Esophagus muscularis mucosa (tissue), 4 donors: ENCODE results near the gene KLHDC2. TPM values are rescaled to one million over a fixed set of nuclear protein-coding genes. Genes with fewer than 3 reads are reported as not detected.
"Not testable (repeated sequence)": the region's sequence is repeated elsewhere in the genome, so short reads cannot be mapped to it uniquely, and the experiment has no call there.

ENCODE experiments used
- DNase-seq: peaks from one replicate; pipeline ENCODE4 v3.0.0-alpha.2; 2017; ENCODE audit errors: extremely low spot score
- H3K27ac ChIP-seq, 4 donors: fragments of 200-600 bp; sonication (generic); replicated peaks in 1 of 4; 1 replicate in 3 of 4; 2 replicates in 1 of 4; pipeline ENCODE4 v1.5.1; 2016 to 2019; ENCODE audit warnings: mild to moderate bottlenecking in 1 of 4
- H3K27me3 ChIP-seq, 4 donors: fragments of 200-600 bp; sonication (generic); one replicate each; pipeline versions ENCODE4 v1.5.1 to v1.6.0; 2016 to 2019
- H3K36me3 ChIP-seq, 4 donors: fragments of 200-600 bp; sonication (generic); one replicate each; pipeline ENCODE4 v1.5.1; 2016 to 2019
- H3K4me1 ChIP-seq, 4 donors: fragments of 200-600 bp; sonication (generic); one replicate each; pipeline ENCODE4 v1.5.1; 2016 to 2019
- H3K4me3 ChIP-seq, 4 donors: fragments of 200-600 bp; sonication (generic); 1 replicate in 2 of 4; 2 replicates in 2 of 4; pipeline ENCODE4 v1.5.1; 2016 to 2019; ENCODE audit warnings: mild to moderate bottlenecking in 4 of 4, moderate library complexity in 1 of 4
- H3K9me3 ChIP-seq, 4 donors: fragments of 200-600 bp; sonication (generic); 1 replicate in 3 of 4; 2 replicates in 1 of 4; pipeline ENCODE4 v1.5.1; 2016 to 2019
- CTCF ChIP-seq, 3 experiments: fragments of 200-600 bp in 2 of 3; fragments of 450-650 bp in 1 of 3; sonication (generic) in 2 of 3; IDR thresholded peaks; one replicate each; pipeline ENCODE4 v1.5.1; 2017 to 2019; ENCODE audit warnings: antibody characterized with exemption in 3 of 3, mild to moderate bottlenecking in 2 of 3, moderate library complexity in 1 of 3
- EP300 ChIP-seq: sonication (generic); formaldehyde crosslinking; IDR thresholded peaks from one replicate; pipeline ENCODE4 v1.6.1; 2017; ENCODE audit warnings: antibody characterized with exemption
- POLR2A ChIP-seq: fragments of 450-650 bp; IDR thresholded peaks from one replicate; pipeline ENCODE4 v1.6.1; 2017; ENCODE audit warnings: antibody characterized with exemption, moderate library complexity, mild to moderate bottlenecking, low read depth
- POLR2AphosphoS5 ChIP-seq, 2 donors: sonication (generic); formaldehyde crosslinking; IDR thresholded peaks; one replicate each; pipeline ENCODE4 v1.6.1; 2017; ENCODE audit warnings: antibody characterized with exemption in 2 of 2
- WGBS: methylation state at CpG from one replicate; pipeline ENCODE4 v1.1.5; 2018; 5-methylcytosine and 5-hydroxymethylcytosine counted together
- intact Hi-C: fragments of 100-400 bp; cut with DNase I; formaldehyde crosslinking; loops from one replicate; pipeline ENCODE4 v1.15.1; 2023
- total RNA-seq, 4 donors: library from RNA; depleted of rRNA; stranded (reverse); fragments of >200 nt; gene quantifications; one replicate each; pipeline versions ENCODE4 v1.1.0 to v1.2.1, GENCODE V29; 2016

The KLHDC2 gene
- total RNA-seq, 4 donors from 2014 or later = 72.2 to 102 (median 85.8) TPM

DNA sequence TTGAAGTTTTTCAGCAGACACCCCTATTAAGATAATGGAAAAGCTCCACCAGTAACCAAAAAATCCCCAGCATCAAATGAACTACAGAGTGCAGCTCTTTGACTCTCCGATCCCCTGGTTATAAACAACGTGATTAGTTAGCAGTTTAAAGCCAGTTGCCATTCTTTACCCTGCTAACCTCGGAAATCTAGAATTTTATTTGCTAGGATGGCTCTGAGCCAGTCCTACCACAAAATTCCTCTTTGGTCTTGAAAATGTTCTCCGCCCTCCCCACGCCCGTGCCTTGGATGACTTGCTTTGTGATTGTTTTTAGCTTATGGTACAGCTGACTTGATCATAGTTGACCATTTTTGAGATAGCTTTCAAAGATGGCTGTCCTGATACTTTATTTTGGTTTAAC is 1.2 kb downstream of the KLHDC2 start:
- H3K27me3 ChIP-seq = no peaks in the 10 kb centered on the region
- H3K4me1 ChIP-seq = peaks cover 24 to 37% (median 32%) of the 10 kb centered on the region in 4 donors
- DNase-seq = no peak
- no peak for TF ChIP-seq CTCF (IDR thresholded peaks at IDR 0.05)
- no peak for TF ChIP-seq POLR2AphosphoS5 (IDR thresholded peaks at IDR 0.05)
- TF ChIP-seq EP300 = no peak
- no peak for TF ChIP-seq POLR2A
- 15% methylated on average over 6 of the region's 6 CpGs for WGBS
- H3K36me3 ChIP-seq = peaks cover 2 to 24% (median 18%) of the 10 kb centered on the region in 4 donors
- H3K9me3 ChIP-seq = no peaks in the 10 kb centered on the region
- H3K4me3 ChIP-seq = peak overlapping the region; percentile 91 to 97 (median 96)
- intact Hi-C loops = loop anchor here (5.0 to 10.0 kb wide), 3 partner anchors 77 to 346 kb away; partner anchors contain the start of genes DNAAF2, KLHDC1 and VCPKMT
- H3K27ac ChIP-seq = peak overlapping the region; percentile 93 to 99 (median 98)

DNA sequence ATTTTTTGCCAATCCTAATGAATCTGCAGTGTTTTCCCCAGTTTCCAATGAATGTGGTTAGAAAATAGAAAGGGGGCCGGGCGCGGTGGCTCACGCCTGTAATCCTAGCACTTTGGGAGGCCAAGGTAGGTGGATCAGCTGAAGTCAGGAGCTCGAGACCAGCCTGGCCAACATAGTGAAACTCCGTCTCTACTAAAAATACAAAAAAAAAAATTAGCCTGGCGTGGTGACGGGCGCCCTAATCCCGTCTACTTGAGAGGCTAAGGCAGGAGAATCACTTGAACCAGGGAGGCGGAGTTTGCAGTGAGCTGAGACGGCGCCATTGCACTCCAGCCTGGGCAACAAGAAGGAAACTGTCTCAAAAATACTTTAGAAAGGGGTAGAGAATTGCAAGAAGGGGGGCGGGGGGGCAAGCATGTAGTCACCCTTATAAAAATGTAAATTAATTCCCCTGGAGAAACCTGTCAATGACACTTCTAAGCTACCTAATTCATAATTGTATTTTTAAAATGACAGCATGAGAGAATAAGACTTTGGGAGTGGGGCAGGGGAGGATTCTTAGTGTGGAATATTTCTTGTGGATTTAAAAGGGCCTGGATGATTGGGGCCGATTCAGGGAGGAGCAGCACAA is 1.7 kb downstream of the KLHDC2 start:
- 77% methylated on average over 15 of the region's 15 CpGs for WGBS
- intact Hi-C loops = loop anchor here (5.0 to 10.0 kb wide), 3 partner anchors 77 to 345 kb away; partner anchors contain the start of genes DNAAF2, KLHDC1 and VCPKMT
- H3K27me3 ChIP-seq = no peaks in the 10 kb centered on the region
- no peak for DNase-seq
- peaks cover 24 to 37% (median 32%) of the 10 kb centered on the region in 4 donors for H3K4me1 ChIP-seq
- H3K27ac ChIP-seq = peak overlapping the region; percentile 93 to 99 (median 98)
- peaks cover 7 to 29% (median 24%) of the 10 kb centered on the region in 4 donors for H3K36me3 ChIP-seq
- no peaks in the 10 kb centered on the region for H3K9me3 ChIP-seq
- H3K4me3 ChIP-seq = peak overlapping the region; percentile 91 to 97 (median 96)
- TF ChIP-seq CTCF (IDR thresholded peaks at IDR 0.05) (no peak), EP300 (no peak), POLR2AphosphoS5 (IDR thresholded peaks at IDR 0.05) (no peak), POLR2A (no peak)

DNA sequence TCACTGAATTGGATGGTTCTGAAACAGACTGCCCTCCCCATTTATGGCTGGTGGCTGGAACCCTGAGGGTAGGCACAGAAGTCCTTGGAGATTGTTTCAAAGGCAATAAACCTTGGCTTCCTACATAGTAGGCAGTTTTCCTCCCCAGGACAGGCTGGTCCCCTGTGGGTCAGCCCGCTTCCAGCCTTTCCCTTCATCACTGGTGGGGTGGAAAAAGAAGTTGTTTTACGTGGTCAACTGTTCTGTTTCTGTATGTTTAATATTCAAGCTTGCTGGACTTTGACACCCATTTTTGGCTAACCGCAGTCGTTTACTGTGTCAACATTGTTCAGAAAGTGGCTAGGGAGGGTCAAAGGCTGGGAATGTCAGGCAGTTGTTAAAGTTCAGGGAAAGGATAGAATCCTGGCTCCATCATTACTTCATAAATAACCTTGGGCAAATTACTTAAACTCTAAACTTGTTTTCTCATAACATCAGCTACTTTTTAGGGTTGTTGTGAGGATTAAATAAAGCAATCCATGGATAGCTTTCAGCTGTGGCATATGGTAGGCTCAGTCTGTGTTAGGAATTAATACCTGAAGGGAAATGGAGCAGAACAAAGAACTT is 2.4 kb downstream of the KLHDC2 start:
- peak overlapping the region in 2 of 4 donors; percentile 28 to 47 for H3K27ac ChIP-seq
- intact Hi-C loops = no loop called here
- H3K27me3 ChIP-seq = no peaks in the 10 kb centered on the region
- 61% methylated on average over 4 of the region's 4 CpGs for WGBS
- no peak for TF ChIP-seq CTCF (IDR thresholded peaks at IDR 0.05)
- no peak for TF ChIP-seq POLR2A
- no peak for TF ChIP-seq EP300
- no peak for TF ChIP-seq POLR2AphosphoS5 (IDR thresholded peaks at IDR 0.05)
- H3K36me3 ChIP-seq = peaks cover 13 to 35% (median 27%) of the 10 kb centered on the region in 4 donors
- H3K4me3 ChIP-seq = peak overlapping the region in 3 of 4 donors; percentile 91 to 97 (median 96)
- no peaks in the 10 kb centered on the region for H3K9me3 ChIP-seq
- DNase-seq = no peak
- peaks cover 24 to 37% (median 32%) of the 10 kb centered on the region in 4 donors for H3K4me1 ChIP-seq

DNA sequence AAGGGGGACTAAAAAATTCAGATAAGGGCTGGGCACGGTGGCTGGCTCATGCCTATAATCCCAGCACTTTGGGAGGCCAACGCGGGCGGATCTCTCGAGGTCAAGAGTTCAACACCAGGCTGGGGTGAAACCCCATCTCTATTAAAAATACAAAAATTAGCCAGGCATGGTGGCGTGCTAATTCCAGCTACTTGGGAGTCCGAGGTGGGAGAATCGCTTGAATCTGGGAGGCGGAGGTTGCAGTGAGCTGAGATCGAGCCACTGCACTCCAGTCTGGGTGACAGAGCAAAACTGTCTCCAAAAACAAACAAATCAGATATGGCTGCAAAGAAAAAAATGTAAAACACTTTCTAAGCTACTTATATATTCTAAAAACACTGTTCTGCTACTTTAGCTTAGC is 3.7 kb downstream of the KLHDC2 start:
- H3K4me3 ChIP-seq, H3K9me3 ChIP-seq, DNase-seq, H3K27ac ChIP-seq, H3K27me3 ChIP-seq, intact Hi-C loops: not testable (repeated sequence)
- 91% methylated on average over 10 of the region's 10 CpGs for WGBS
- peaks cover 23 to 36% (median 30%) of the 10 kb centered on the region in 4 donors for H3K4me1 ChIP-seq
- H3K36me3 ChIP-seq = peaks cover 16 to 49% (median 37%) of the 10 kb centered on the region in 4 donors

DNA sequence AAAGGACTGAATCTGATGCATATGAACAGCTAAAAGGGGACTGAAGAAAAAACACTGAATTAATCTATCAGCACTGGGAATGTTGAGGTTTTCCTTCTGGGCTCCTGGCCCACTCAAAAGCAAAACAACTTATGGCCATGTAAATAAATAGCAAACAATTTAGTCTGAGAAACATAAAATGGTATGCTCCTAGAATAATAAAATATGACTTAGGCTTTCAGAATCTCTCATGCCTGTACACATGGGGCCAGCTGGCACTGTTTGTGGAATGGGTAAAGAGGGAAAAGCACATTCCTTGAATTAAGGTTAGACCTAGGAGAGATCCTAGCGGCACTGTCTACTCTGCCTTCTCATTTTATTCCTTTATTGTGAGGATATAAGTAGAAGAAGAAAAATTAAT is 6.2 kb downstream of the KLHDC2 start:
- DNase-seq = no peak
- 93% methylated on average over 1 of the region's 1 CpG for WGBS
- H3K36me3 ChIP-seq = peaks cover 39 to 73% (median 61%) of the 10 kb centered on the region in 4 donors
- intact Hi-C loops = no loop called here
- TF ChIP-seq POLR2A (no peak), POLR2AphosphoS5 (IDR thresholded peaks at IDR 0.05) (no peak), CTCF (IDR thresholded peaks at IDR 0.05) (no peak), EP300 (no peak)
- H3K27me3 ChIP-seq = no peaks in the 10 kb centered on the region
- no peak overlapping the region for H3K4me3 ChIP-seq
- H3K4me1 ChIP-seq = peaks cover 17 to 27% (median 21%) of the 10 kb centered on the region in 4 donors
- H3K27ac ChIP-seq = no peak overlapping the region
- no peaks in the 10 kb centered on the region for H3K9me3 ChIP-seq
